NCI-H1048 (cell line): ENCODE data around the gene KDM1B.

Experiments
- DNase-seq: peaks from one replicate; lab custom pipeline; 2025; lab: John Stamatoyannopoulos, UW

Gene KDM1B, protein sequence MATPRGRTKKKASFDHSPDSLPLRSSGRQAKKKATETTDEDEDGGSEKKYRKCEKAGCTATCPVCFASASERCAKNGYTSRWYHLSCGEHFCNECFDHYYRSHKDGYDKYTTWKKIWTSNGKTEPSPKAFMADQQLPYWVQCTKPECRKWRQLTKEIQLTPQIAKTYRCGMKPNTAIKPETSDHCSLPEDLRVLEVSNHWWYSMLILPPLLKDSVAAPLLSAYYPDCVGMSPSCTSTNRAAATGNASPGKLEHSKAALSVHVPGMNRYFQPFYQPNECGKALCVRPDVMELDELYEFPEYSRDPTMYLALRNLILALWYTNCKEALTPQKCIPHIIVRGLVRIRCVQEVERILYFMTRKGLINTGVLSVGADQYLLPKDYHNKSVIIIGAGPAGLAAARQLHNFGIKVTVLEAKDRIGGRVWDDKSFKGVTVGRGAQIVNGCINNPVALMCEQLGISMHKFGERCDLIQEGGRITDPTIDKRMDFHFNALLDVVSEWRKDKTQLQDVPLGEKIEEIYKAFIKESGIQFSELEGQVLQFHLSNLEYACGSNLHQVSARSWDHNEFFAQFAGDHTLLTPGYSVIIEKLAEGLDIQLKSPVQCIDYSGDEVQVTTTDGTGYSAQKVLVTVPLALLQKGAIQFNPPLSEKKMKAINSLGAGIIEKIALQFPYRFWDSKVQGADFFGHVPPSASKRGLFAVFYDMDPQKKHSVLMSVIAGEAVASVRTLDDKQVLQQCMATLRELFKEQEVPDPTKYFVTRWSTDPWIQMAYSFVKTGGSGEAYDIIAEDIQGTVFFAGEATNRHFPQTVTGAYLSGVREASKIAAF

GRCh38 chr6:18155150-18155863 is at the start of gene KDM1B:
KDM1B (plus strand) TSS chr6:18155422; CDS start chr6:18159896, 4,474 bp downstream.
- peak; percentile 98 for DNase-seq

GRCh38 chr6:18107061-18107460 is 48.2 kb upstream of the KDM1B start:
- no peak for DNase-seq

DNA sequence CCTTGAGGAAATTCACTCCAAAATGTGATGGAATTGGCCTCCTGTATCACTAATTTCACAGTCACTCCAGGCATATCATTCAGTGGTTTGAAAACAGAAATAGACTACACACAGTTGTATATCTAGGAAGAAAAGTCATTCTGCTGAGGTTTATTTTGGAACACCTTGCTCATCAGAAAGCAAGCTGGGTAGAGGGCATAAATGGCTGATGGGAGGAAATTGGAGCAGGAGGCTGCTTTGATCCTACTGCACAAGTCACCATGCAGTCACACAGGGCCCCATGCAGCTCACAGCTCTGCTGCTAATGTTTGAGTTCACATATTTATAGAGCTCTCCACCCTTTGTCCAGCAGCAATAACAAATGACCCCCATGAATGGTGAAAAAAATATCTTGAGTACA is 45.1 kb upstream of the KDM1B start:
- DNase-seq, result no peak

GRCh38 chr6:18115356-18115755 is 39.9 kb upstream of the KDM1B start:
- no peak for DNase-seq

GRCh38 chr6:18117136-18117535 is 38.1 kb upstream of the KDM1B start:
- DNase-seq, result no peak

GRCh38 chr6:18118330-18118729 is 36.9 kb upstream of the KDM1B start:
- DNase-seq, result no peak

DNA sequence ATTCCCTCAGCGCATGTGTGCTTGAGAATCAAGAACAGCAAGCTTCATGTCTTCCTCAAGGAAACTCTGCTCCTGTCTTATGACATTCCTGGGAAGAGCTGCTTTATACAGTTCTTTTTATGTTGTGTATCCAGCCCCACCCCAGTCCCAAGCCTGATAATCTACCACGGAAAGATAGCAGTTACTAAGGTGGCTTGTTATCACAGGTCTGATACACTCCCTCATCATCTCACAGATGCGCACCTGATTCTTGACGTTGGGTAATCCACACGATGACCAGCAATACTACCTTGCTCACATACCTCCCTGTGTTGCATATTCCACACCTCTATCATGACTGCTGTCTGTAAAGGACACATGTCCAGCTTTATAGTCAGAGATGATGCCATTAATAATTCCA is 36.0 kb upstream of the KDM1B start:
- DNase-seq, result no peak

GRCh38 chr6:18121580-18122127 is 33.6 kb upstream of the KDM1B start:
- DNase-seq, result no peak

DNA sequence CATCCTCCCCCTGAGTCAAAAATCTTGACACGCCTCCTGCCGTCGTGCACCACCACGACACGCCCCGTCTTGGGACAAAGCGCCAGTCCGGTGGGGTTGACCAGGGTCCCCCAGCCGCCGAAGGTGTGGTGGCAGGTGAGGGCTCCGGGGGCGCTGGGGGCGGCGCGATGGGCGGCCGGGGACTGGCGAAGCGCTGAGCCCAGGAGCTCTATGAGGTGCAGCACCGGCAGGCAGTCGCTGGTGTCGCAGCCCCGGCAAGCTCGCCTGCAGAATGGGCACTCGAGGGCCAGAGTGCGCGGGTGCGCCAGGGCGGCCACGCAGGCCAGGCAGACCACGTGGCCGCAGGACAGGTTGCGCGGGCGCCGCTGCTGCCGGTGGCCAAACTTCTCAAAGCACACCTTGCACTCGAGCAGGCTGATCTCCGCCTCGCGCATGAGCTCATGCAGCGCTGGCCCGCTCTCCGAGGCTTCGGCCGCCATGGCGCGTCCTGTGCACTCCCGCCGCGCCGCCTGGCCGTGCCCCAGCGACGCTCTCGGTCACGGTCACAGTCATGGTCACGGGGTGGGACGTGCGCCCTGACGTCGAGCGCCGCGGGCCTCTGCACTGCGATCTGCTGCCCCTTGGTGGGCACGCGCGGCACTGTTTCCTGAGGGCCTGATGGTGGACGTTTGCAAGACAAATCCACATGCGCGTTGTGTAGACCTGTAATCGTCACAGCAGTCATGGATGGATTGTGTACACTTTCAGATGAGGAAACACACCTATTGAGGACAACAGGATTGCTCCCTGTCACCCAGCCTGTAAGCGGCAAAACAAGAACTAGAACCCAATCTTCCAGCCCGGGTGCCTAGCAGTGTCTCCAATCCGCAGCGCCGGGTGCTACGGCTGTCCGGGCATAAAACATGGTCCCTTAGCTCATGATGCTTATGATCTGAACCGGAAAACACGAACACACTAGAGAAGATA is 32.8 kb upstream of the KDM1B start, which contains the start of gene NHLRC1:
NHLRC1 (minus strand) TSS at position 550 of the 966 bp plus-strand sequence; CDS start at position 479, 71 bp downstream.
- DNase-seq, result no peak

DNA sequence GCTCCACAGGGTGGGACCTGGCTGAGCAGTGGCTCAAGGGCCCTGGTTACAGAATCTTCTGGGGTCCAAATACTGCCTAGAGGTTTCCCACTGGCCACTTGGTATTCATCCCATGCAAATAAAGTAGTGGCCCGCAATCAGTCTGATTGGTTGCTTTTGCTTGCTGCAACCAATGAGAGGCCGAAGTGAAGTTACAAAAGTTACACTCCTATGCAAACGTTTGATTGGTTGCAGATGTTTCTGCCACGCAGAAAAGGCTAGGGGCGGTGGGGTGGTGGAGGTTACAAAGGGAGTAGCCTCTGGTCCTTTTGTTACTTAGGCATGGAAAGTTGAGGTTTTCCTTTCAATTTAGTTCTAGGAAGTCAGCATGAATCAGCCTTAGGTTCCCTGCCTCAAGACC is 29.1 kb upstream of the KDM1B start:
- DNase-seq, result no peak

DNA sequence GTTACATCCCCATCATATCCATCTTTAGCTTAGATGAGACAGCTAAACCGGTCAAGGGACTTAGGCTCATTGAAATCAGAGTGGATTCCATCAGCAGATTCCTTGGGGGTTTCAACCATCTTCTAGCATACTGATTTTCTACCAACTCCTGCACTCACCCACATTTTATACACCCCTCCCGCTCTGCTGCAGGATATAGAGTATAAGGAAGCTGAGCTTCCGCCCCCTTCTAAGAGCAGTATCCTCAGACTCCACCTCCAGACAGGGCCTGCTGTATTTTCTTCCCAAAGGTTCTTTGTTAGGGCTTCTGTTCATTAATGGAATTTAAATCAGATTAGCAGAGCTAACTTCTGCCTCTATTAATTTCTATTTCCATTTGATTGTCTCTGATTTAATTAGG is 22.9 kb upstream of the KDM1B start:
- DNase-seq, result no peak

GRCh38 chr6:18135171-18135570 is 20.1 kb upstream of the KDM1B start:
- DNase-seq, result no peak

GRCh38 chr6:18136260-18136659 is 19.0 kb upstream of the KDM1B start:
- no peak for DNase-seq

DNA sequence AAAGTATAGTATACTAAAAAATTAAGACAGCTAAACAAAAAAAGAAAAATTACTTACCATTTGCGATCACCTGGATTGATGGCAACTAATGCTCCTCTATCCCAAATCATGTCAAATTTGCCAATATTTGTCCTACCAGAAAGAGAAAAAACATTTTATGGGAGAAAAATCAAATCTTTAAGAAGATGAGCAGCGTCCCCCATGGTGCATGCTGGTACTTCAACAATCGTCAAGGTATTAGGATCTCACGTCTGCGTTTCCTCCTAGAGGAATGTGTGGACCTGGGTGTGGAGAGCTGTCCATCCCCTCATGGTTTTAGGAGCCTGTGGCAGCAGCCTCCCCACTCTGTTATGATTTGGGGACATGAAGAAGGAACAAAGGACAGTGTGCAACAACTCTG is 16.3 kb upstream of the KDM1B start:
- DNase-seq, result no peak

DNA sequence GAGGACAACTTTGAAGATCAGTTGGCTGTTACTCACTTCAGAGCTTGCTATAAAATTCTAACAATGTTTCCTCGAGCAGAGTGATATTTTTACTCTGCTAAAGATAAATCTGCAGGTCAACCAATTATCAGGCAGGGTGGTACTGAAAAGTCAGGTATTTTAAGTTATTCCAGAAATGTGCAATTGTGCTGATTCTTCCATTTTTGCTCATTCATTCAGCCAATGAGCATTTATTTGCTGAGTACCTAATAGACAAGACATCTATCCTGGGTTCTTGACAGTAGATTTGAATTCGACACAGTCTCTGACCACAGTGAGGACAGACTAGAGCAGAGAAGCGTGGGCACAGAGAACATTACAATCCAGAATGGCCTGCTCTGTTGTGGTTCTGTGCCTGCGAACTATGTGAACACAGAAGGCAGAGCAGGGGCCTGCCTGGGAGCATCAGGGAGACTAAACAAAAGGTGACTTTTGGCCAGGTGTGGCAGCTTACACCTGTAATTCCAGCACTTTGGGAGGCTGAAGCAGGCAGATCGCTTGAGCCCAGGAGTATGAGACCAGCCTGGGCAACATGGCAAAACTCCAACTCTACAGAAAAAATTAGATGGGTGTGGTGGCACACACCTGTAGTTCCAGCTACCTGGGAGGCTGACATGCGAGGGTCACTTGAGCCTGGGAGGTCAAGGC is 15.1 kb upstream of the KDM1B start:
- no peak for DNase-seq

- DNase-seq, result peak; percentile 56
Measured at GRCh38 chr6:18141805-18142590, 13.2 kb upstream of the KDM1B start.

DNA sequence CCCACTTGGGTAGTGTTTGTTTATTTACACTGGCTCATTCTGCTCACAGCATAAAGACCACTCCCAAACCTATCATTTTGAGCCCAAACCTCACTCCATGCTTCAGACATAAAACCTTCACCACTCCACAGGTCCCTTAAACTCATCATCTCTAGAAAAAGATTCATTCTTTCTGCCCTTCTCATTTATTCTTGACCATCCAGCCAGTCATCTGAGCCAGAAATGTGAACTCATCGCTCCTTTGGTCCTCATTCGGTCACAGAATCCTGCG is 12.7 kb upstream of the KDM1B start:
- DNase-seq, result no peak

DNA sequence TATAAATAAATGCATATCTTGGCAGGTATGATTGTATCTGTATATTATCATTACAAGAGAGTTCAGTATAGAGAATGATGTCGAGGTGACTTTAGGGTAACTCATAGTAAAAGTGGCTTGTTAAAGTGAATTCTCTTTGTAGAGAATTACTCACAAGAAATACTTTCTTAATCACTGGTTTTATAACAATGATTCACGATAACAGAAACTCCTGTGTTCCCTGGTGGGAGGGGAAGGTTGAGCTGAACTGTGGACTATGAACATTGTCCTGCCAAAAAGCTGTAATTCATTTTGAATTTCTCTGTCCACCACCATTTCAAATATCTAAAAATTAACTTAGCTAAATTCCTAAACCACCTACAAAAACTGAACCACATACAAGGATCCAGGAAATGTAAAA is 8.1 kb upstream of the KDM1B start:
- no peak for DNase-seq

DNA sequence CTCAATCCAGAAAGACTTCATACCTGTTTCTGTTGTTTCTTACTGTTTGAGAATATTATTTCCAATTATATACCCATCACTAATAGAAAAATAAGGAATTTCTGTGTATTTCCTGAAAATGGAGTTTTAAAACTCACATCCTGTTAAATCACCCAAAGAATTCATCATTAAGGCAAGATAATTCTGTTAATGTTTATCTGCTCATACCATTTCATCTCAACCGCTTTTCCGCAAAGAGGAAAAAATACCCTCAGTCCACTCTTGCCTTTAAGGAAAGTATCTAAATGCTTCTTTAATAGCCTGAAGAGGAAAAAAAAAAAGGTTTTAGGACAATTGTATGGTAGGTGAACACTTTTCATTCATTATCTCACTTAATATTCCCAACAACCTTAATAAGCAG is 7.6 kb upstream of the KDM1B start:
- DNase-seq, result no peak
